ENCODE results near the gene BRPF1.

- TF ChIP-seq CTCF (IDR thresholded peaks at IDR 0.05), result no peak
- TF ChIP-seq ZFX (IDR thresholded peaks at IDR 0.05; ENCODE audit: borderline replicate concordance), result no peak
Observed at GRCh38 chr3:9692416-9692815, 39.1 kb upstream of the BRPF1 start.

Data from 22Rv1 (cell line).